Activated T-helper 17 cell treated with anti-CD3 and anti-CD28 coated beads, Interleukin-2, amount 50 U/mL, for 72 hours (primary cell): ENCODE data around the gene ADGRG7. TPM values are rescaled to one million over a fixed set of nuclear protein-coding genes. Genes with fewer than 3 reads are reported as not detected.

Experiments used
- ATAC-seq: fragments of 150-1000 bp; cut with Tn5 transposase; replicated peaks from 2 replicates; pipeline ENCODE4 v1.10.0; 2021; ENCODE audit warnings: mild to moderate bottlenecking, moderate library complexity
- H3K27ac Mint-ChIP-seq: one replicate; pipeline ENCODE4 v1.8.0; 2022; ENCODE audit warnings: mixed read lengths
- H3K27me3 Mint-ChIP-seq: one replicate; pipeline ENCODE4 v1.8.0; 2022; ENCODE audit warnings: mixed read lengths
- H3K36me3 Mint-ChIP-seq: one replicate; pipeline ENCODE4 v1.8.0; 2022; ENCODE audit warnings: low read depth, mild to moderate bottlenecking, mixed read lengths
- H3K4me1 Mint-ChIP-seq: one replicate; pipeline ENCODE4 v1.8.0; 2022; ENCODE audit warnings: mixed read lengths
- H3K4me3 Mint-ChIP-seq: one replicate; pipeline ENCODE4 v1.8.0; 2022; ENCODE audit warnings: mild to moderate bottlenecking, mixed read lengths
- H3K9me3 Mint-ChIP-seq: one replicate; pipeline ENCODE4 v1.8.0; 2022; ENCODE audit warnings: mixed read lengths
- total RNA-seq, 2 donors: library from RNA; stranded (reverse); gene quantifications; one replicate each; pipeline ENCODE4 v1.2.3, GENCODE V29; 2022

Gene ADGRG7
- total RNA-seq, 2 donors from 2014 or later = not detected

DNA sequence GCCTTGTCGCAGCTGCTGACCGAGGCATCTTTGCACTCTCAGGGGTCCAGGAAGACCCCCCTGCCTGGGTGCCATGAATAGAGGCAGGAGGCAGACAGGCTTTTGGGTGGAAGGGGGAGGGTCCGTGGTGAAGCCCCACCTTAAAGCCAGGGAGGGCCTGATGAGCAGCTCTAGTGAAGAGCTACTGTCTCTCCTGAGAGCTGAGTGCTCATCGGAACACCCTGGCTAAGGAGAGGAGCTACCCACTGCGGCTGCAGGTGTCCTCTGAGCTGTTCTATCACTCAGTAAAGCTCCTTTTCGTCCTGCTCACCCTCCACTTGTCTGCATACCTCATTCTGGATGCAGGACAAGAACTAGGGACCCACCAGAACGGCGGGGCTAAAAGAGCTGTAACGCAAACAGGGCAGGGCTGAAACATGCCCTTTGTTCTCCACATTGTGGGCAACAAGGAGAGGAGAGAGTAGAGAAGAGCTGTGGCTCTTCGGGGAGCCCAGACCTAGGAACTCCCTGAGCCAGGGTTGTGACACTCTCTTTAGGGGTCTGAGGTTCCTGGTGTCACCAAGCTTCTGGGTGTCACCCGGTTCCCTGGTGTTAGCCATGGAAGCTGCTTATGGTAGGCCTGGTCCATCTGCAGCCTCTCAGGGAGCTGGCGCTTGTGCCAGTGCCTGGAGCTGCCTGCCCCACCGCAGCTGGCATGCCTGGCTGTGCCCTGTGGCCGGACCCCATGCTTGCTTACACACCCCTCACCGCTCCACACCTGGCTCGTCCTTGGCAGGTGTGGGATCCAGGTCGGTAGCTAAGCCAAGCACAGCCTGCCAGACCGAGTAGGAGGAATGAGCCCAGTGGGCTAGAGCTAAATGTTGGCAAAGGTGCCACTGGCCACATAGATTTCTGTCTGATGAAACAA lies 73.7 kb downstream of the ADGRG7 start:
- no peaks in the 10 kb centered on the region for H3K4me1 Mint-ChIP-seq
- no peak for ATAC-seq
- H3K27ac Mint-ChIP-seq = no peak overlapping the region
- no peaks in the 10 kb centered on the region for H3K9me3 Mint-ChIP-seq
- H3K27me3 Mint-ChIP-seq = no peaks in the 10 kb centered on the region
- H3K4me3 Mint-ChIP-seq = no peak overlapping the region
- no peaks in the 10 kb centered on the region for H3K36me3 Mint-ChIP-seq

DNA sequence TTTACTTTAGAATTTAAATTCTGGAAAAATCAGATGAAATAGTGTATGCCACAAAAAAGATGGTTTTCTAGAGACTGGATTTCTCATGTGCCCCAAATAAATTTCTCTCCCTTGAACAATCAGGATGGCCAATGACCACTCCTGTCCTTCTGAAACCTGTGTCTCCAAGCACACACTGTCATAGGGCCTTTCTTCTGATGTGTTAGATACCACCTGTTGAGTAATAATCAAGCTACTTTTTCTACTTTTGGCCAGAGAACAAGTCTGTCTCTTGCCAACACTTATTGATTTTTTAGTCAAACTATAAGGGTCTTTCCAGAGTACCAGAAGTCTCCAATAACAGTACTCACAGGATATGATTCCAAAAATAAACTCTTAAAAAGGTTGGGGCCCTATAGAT lies 83.8 kb downstream of the ADGRG7 start:
- Mint-ChIP-seq H3K36me3 (no peaks in the 10 kb centered on the region), H3K27ac (no peak overlapping the region), H3K9me3 (no peaks in the 10 kb centered on the region), H3K4me3 (no peak overlapping the region), H3K27me3 (peaks cover 34% of the 10 kb centered on the region), H3K4me1 (no peaks in the 10 kb centered on the region)
- ATAC-seq = no peak

DNA sequence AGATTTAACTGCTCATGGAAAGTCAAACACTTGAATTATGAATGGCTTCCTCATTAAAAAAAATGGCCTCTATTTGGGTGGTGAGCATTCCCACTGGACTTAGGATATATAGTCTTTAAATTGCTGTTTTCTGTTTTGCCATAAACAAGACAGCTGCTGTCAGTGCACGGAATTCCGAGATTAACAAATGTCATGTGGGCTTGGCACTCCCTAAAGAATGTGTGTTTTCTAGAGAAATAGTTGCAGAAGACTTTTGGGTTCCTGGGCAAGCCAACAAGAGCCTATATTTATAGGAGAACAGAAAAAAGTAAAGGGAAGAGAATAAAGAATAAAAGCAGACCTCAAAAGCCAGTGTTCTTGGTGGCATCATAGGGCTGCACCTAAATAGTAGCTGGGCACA lies 86.3 kb downstream of the ADGRG7 start:
- Mint-ChIP-seq H3K9me3 (no peaks in the 10 kb centered on the region), H3K27me3 (peaks cover 39% of the 10 kb centered on the region), H3K27ac (no peak overlapping the region), H3K4me1 (no peaks in the 10 kb centered on the region), H3K4me3 (no peak overlapping the region), H3K36me3 (no peaks in the 10 kb centered on the region)
- no peak for ATAC-seq

DNA sequence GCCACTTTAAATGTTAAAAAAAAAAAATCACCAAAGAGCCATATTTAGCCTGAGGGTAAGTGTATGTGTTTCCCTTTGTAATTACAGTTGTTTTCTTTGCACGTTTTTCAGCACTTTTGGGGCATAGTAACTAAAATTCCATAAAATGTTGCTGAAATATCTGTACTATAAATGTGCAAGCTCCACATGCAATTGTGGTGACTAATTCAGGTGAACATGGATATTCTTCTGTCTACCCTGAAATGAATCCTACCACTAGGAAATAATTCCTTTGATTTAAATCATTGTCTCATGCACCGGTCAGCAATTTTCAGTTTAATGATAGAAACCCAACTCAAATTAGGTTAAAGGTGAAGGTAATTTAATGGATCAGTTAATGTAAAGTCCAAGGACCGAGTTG lies 86.8 kb downstream of the ADGRG7 start:
- Mint-ChIP-seq H3K27me3 (peaks cover 39% of the 10 kb centered on the region), H3K27ac (no peak overlapping the region), H3K9me3 (no peaks in the 10 kb centered on the region), H3K4me3 (no peak overlapping the region), H3K4me1 (no peaks in the 10 kb centered on the region), H3K36me3 (no peaks in the 10 kb centered on the region)
- ATAC-seq = no peak

DNA sequence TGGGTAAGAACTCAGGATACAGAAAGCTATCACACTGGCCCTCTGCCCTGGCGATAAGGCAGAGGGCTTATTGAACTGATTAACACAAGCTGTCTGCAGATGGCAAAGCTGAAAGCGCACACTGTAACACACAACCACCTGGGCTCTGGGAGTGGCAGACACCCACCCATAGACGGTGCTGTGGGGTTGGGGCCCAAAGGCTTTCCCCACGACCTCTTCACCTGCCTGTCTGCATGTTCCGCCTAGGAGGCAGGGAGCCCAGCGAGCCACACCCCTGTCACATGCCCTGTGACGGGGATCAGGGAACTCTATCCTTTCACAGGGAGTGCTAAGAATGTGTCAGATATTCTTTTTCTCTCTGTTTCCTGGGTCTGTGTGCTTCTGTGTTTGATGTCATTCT lies 87.8 kb downstream of the ADGRG7 start:
- Mint-ChIP-seq H3K9me3 (no peaks in the 10 kb centered on the region), H3K4me1 (no peaks in the 10 kb centered on the region), H3K36me3 (no peaks in the 10 kb centered on the region), H3K27me3 (peaks cover 36% of the 10 kb centered on the region), H3K4me3 (no peak overlapping the region), H3K27ac (no peak overlapping the region)
- no peak for ATAC-seq

DNA sequence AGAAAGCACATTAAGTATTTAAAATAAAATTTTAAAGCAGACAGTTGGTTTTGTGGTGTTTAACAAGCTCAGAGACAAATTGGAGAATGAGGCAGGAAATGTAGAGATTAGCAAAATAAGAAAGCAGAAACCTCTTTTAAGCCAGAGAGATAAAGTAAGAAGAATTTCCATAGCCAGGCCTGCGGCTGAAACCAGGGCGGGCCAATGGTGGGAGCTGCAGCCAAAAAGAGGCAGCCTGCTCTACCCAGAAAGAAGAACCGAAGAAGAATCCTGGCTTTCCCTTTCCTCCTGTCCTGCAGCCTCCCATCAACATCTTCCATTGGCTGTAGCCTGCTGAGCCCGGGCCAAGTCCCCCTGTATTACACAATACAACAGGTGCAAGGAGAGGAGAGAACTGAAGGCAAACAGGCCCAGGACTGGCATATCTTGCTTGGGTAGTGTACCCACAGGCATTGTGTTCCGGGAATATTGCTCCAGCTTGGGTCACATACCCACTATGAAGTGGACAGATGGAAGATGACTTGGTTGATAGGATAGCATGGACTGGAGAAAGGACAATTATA lies 88.4 kb downstream of the ADGRG7 start:
- ATAC-seq = no peak
- no peak overlapping the region for H3K4me3 Mint-ChIP-seq
- peaks cover 36% of the 10 kb centered on the region for H3K27me3 Mint-ChIP-seq
- H3K4me1 Mint-ChIP-seq = no peaks in the 10 kb centered on the region
- no peak overlapping the region for H3K27ac Mint-ChIP-seq
- no peaks in the 10 kb centered on the region for H3K9me3 Mint-ChIP-seq
- no peaks in the 10 kb centered on the region for H3K36me3 Mint-ChIP-seq

DNA sequence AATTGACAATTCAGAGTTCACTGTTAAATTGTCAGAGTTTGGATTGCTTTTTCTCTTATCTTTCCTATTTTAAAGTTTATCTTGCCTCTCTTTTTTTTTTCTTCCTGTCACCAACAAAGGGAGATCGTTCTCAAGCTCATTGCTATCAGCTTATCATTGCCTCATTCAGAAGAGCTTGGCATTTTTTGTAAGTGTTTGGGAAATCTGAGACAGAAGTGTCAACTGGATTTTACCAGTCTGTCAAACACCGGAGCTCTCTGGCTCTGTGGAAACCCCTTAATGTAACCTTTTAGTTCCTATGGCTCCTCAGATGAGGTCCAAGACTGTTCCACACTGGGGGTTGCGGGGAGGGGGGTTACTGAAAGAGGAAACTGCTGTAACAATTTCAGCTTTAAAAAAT lies 89.3 kb downstream of the ADGRG7 start:
- H3K9me3 Mint-ChIP-seq = no peaks in the 10 kb centered on the region

DNA sequence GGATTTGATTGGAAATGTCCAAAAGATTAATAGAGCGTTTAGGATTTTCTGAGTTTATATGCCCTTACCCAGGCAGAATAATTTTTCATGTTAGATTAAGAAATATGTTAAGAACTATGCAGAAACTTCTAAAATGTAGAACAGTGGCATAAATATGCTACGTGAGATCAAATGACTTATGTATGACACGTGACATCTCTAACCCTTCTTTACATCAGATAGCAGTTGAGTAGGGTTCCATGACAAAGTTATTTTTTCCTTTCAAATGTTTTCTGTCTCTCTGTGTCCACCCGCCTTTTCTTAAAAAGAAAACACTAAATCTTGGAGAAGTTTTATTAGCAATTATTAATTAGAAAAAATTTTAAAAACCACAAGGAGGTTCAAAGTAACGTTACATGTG lies 91.3 kb downstream of the ADGRG7 start:
- Mint-ChIP-seq H3K36me3 (no peaks in the 10 kb centered on the region), H3K27ac (no peak overlapping the region), H3K27me3 (peaks cover 32% of the 10 kb centered on the region), H3K4me1 (no peaks in the 10 kb centered on the region), H3K9me3 (no peaks in the 10 kb centered on the region), H3K4me3 (no peak overlapping the region)
- ATAC-seq = no peak

More for the DNA sequence above, 89.3 kb downstream of the ADGRG7 start:
- ATAC-seq = no peak
- Mint-ChIP-seq H3K27me3 (peaks cover 35% of the 10 kb centered on the region), H3K4me3 (no peak overlapping the region), H3K4me1 (no peaks in the 10 kb centered on the region), H3K36me3 (no peaks in the 10 kb centered on the region), H3K27ac (no peak overlapping the region)

DNA sequence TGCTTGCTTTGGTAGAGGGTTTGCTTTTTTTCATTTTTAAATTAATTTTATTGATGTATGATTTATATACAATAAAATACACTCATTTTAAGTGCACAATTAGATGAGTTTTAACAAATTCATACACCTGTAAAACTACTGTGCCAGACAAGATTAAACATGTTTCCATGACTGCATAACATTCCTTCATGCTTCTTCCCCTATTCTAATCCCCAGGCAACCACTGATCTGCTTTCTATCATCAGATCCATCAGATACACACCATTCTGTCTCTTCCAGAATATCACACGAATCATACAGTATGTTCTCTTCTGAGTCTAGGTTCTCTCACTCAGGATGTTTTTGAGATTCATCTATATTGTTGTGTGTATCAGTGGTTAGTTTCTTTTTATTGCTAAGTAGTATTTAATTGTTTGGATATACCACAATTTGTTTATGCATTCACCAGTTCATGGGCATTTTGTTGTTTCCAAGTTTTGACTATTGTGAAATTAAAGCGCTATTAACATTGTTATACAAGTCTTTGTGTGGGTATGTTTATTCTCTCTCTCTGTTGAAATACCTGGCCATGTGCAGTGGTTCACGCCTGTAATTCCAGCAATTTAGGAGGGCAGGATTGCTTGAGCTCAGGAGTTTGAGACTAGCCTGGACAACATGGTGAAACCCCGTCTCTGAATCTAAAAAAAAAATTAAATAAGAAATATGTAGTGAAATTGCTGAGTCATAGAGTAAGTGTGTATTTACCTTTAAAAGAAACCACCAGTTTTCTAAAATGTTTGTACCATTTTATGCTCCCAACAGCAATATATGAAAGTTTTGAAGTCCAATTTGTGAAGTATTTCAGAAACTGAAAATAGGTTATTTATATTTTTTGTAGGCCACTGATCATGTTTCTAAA lies 92.9 kb downstream of the ADGRG7 start:
- no peaks in the 10 kb centered on the region for H3K4me1 Mint-ChIP-seq
- H3K27me3 Mint-ChIP-seq = peaks cover 22% of the 10 kb centered on the region
- no peak overlapping the region for H3K27ac Mint-ChIP-seq
- no peaks in the 10 kb centered on the region for H3K9me3 Mint-ChIP-seq
- no peaks in the 10 kb centered on the region for H3K36me3 Mint-ChIP-seq
- no peak for ATAC-seq
- H3K4me3 Mint-ChIP-seq = no peak overlapping the region

DNA sequence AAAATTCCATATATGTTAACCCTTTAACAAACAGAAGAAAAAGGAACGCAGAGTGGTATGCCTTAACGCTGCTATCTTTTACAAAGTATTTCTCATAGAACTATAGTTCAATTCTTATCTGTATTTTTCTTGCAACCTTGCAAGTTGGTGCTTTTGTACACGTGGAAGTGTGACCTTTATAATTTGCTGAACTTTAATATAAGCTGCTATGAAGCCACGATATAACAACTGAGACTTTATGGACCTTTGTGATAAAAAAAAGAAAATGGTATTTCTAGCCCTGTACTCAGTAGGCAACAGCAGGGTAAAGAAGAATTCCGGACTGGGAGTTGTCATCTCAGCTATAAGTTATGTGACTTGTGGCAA lies 93.6 kb downstream of the ADGRG7 start:
- Mint-ChIP-seq H3K36me3 (no peaks in the 10 kb centered on the region), H3K4me1 (no peaks in the 10 kb centered on the region), H3K27ac (no peak overlapping the region), H3K27me3 (peaks cover 15% of the 10 kb centered on the region), H3K9me3 (no peaks in the 10 kb centered on the region), H3K4me3 (no peak overlapping the region)
- ATAC-seq = no peak

DNA sequence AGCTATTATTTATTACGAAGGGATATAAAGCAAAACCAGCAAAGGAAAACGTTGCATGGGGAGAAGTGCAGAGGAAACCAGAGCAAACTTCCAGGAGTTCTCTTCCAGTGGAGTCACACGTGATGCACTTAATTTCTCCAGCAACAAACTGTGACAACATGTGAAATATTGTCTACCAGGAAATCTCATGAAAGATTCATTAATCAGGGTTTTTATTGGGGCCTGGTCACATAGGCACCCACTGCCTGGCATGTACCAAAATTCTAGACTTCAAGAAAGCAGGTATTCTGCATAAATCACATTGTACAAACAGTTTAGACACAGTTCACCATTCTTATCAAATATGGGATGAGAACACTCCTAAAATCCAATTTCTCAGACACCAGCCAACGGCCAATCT lies 94.5 kb downstream of the ADGRG7 start:
- Mint-ChIP-seq H3K27me3 (peaks cover 12% of the 10 kb centered on the region), H3K4me1 (peaks cover 8% of the 10 kb centered on the region), H3K9me3 (peaks cover 5% of the 10 kb centered on the region), H3K27ac (no peak overlapping the region), H3K36me3 (peaks cover 2% of the 10 kb centered on the region), H3K4me3 (no peak overlapping the region)
- no peak for ATAC-seq

DNA sequence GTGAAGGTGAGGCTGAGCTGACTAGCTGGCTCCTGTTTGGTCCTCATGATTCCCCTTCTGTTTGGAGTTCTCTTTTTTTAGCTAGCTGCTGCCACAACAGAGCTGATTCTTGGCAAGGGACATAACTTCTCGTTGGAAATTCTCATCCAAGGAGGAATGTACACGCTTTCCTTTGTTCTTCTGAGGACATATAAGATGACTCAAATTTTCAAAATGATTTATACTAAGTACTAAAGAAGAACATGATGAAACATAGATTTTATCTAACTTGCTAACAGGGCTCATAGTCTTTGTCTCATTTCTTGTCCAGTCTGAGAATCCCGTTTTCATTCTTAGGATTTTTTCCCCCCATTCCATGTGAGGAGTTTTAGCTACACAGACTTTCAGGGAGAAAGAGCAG lies 97.0 kb downstream of the ADGRG7 start:
- H3K4me3 Mint-ChIP-seq = no peak overlapping the region
- peaks cover 23% of the 10 kb centered on the region for H3K36me3 Mint-ChIP-seq
- no peak for ATAC-seq

DNA sequence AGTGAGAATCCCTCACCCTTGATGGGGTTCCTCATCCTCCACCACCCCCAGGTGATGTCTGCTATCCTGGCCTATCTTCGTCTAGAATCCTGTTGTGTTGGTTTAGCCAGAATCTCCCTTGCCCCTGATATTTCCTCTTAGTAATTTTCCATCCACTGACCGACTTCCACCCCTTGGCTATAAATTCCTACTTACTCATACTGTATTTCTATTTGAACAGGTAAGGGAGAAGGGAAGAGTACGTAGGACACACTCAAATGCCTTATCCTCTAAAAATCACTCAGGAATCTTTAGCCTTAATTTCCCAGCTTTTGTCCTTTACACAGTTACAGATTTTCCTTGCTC lies 99.2 kb downstream of the ADGRG7 start:
- peak overlapping the region; percentile 94 for H3K27ac Mint-ChIP-seq
- H3K4me3 Mint-ChIP-seq = peak overlapping the region; percentile 88
- H3K36me3 Mint-ChIP-seq = peaks cover 45% of the 10 kb centered on the region
- peaks cover 5% of the 10 kb centered on the region for H3K9me3 Mint-ChIP-seq
- peaks cover under 1% of the 10 kb centered on the region for H3K27me3 Mint-ChIP-seq
- peaks cover 35% of the 10 kb centered on the region for H3K4me1 Mint-ChIP-seq
- ATAC-seq = no peak

More for the DNA sequence above, 97.0 kb downstream of the ADGRG7 start:
- peaks cover 5% of the 10 kb centered on the region for H3K9me3 Mint-ChIP-seq
- H3K27ac Mint-ChIP-seq = no peak overlapping the region
- peaks cover 18% of the 10 kb centered on the region for H3K4me1 Mint-ChIP-seq
- H3K27me3 Mint-ChIP-seq = peaks cover 8% of the 10 kb centered on the region

DNA sequence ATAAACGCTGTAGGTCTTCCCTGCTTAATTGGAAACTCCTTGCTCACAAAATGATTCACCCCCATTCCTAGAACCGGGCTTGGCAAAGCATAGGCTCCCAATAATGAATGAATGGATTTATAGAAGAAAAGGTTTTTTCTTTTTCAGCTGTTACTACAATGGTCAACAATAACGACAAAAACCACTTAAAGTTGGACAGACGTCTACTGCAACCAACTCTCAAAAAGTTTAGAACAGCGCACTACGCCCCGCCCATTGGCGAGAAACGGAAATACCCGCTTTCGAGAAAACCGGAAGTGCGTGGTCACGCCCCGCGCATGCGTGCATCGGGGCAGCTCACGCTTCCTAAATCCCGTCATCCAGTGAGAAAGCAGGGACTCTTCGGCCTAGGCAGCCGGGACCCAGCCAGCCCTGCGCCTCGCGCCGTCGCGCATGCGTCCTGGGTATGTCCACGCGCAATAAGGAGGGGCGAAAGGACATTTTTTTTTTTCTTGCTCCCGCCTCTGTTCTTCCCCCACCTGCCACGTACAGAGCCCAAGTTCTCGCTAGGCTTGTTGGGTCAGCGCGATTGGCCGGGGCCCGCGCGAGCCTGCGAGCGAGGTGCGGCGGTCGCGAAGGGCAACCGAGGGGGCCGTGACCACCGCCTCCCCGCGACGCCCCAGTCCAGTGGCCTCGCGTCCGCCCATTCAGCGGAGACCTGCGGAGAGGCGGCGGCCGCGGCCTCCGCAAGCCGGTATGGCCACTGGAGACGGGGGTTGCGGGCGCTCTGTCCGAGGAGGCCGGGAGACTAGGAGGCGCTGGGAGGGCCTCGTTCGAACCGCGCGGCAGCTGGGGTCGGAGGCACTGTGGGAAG lies 99.8 kb downstream of the ADGRG7 start, which contains the start of gene TFG:
TFG (plus strand) TSS at position 506 of the 853 bp plus-strand sequence. CDS start 4,192 bp downstream, outside the sequence.
- H3K4me1 Mint-ChIP-seq = peaks cover 35% of the 10 kb centered on the region
- H3K27ac Mint-ChIP-seq = peak within 1 kb of the TSS; percentile 94
- H3K36me3 Mint-ChIP-seq = peaks cover 51% of the 10 kb centered on the region
- peak; percentile 91 for ATAC-seq
- H3K4me3 Mint-ChIP-seq = peak within 1 kb of the TSS; percentile 88
- H3K9me3 Mint-ChIP-seq = peaks cover 5% of the 10 kb centered on the region
- no peaks in the 10 kb centered on the region for H3K27me3 Mint-ChIP-seq
